H1 (cell line): Measurements from ENCODE around the gene HMGB1. TPM values are rescaled to one million over a fixed set of nuclear protein-coding genes. Genes with fewer than 3 reads are reported as not detected.

ENCODE experiments used
- CTCF ChIA-PET: fragments of 300-600 bp; sonication (Branson Sonifier 250); formaldehyde crosslinking; loops from one replicate; lab custom pipeline; 2021; ENCODE audit not compliant: partially characterized antibody; lab: Charles Lee
- POLR2A ChIA-PET: fragments of 300-600 bp; sonication (Branson Sonifier 250); formaldehyde crosslinking; loops from one replicate; lab custom pipeline; 2021; ENCODE audit warnings: inconsistent platforms; ENCODE audit not compliant: partially characterized antibody; lab: Charles Lee
- DNase-seq, 2 experiments: peaks; one replicate each; pipeline versions ENCODE4 v3.0.0 to v3.0.0-alpha.2; 2010 to 2022; ENCODE audit warnings: low spot score in 2 of 2, low read depth in 1 of 2, mixed read lengths in 1 of 2
- FAIRE-seq: peaks from 2 replicates; lab custom pipeline; 2011; peaks lifted over from hg19 to GRCh38; lab: Jason Lieb, UNC
- H2AFZ ChIP-seq: 2 replicates; pipeline ENCODE4 v1.8.1; 2012; ENCODE audit warnings: low read length, inconsistent platforms
- H2AK5ac ChIP-seq: 2 replicates; pipeline ENCODE4 v1.6.1; 2013; ENCODE audit warnings: low read depth, low read length
- H2BK120ac ChIP-seq: replicated peaks from 2 replicates; pipeline ENCODE3; 2013; ENCODE audit warnings: low read depth, low read length, inconsistent platforms
- H2BK12ac ChIP-seq: 2 replicates; pipeline ENCODE4 v1.6.1; 2013; ENCODE audit warnings: low read depth, low read length
- H2BK15ac ChIP-seq: 2 replicates; pipeline ENCODE4 v1.6.1; 2013; ENCODE audit warnings: low read length
- H2BK20ac ChIP-seq: 2 replicates; pipeline ENCODE4 v1.6.1; 2013; ENCODE audit warnings: low read length
- H2BK5ac ChIP-seq: 2 replicates; pipeline ENCODE4 v1.6.1; 2013; ENCODE audit warnings: low read depth, low read length
- H3K14ac ChIP-seq: 2 replicates; pipeline ENCODE4 v1.6.1; 2013; ENCODE audit warnings: inconsistent platforms; ENCODE audit not compliant: insufficient read length
- H3K18ac ChIP-seq: 2 replicates; pipeline ENCODE4 v1.6.1; 2013; ENCODE audit warnings: low read length; ENCODE audit errors: extremely low read depth
- H3K23ac ChIP-seq: 2 replicates; pipeline ENCODE4 v1.6.1; 2013; ENCODE audit warnings: inconsistent platforms; ENCODE audit not compliant: insufficient read length
- H3K23me2 ChIP-seq: 2 replicates; pipeline ENCODE4 v1.6.1; 2013; ENCODE audit warnings: low read depth, low read length
- H3K27ac ChIP-seq: 2 replicates; pipeline ENCODE4 v1.6.1; 2011; ENCODE audit warnings: low read depth, low read length, inconsistent platforms
- H3K27me3 ChIP-seq, 4 experiments: replicated peaks in 1 of 4; 1 replicate in 1 of 4; 2 replicates in 3 of 4; pipeline versions ENCODE4 v1.6.1 to v1.8.1; 2011 to 2013; ENCODE audit warnings: low read length in 3 of 4, mild to moderate bottlenecking in 3 of 4, inconsistent platforms in 2 of 4, mixed read lengths in 2 of 4, moderate library complexity in 1 of 4; ENCODE audit not compliant: control insufficient read depth in 3 of 4, insufficient read depth in 3 of 4; ENCODE audit errors: extremely low read depth in 1 of 4
- H3K36me3 ChIP-seq, 4 experiments: 2 replicates each; pipeline versions ENCODE4 v1.6.1 to v1.8.1; 2011 to 2013; ENCODE audit warnings: mild to moderate bottlenecking in 4 of 4, low read length in 3 of 4, moderate library complexity in 2 of 4, control low read depth in 1 of 4, inconsistent platforms in 1 of 4; ENCODE audit not compliant: insufficient read depth in 4 of 4, control insufficient read depth in 2 of 4
- H3K4ac ChIP-seq: replicated peaks from 2 replicates; pipeline ENCODE3; 2013; ENCODE audit warnings: low read length, low read depth, mixed read lengths, inconsistent platforms; ENCODE audit not compliant: insufficient read length
- H3K4me1 ChIP-seq, 4 experiments: replicated peaks in 1 of 4; 1 replicate in 1 of 4; 2 replicates in 3 of 4; pipeline versions ENCODE4 v1.6.1 to v1.8.1; 2011 to 2013; ENCODE audit warnings: low read length in 3 of 4, inconsistent platforms in 2 of 4, mixed read lengths in 1 of 4; ENCODE audit not compliant: insufficient read depth in 4 of 4, control insufficient read depth in 3 of 4
- H3K4me2 ChIP-seq, 2 experiments: 2 replicates each; pipeline versions ENCODE4 v1.6.1 to v1.8.1; 2011 to 2013; ENCODE audit warnings: low read depth in 2 of 2, low read length in 2 of 2, control low read depth in 1 of 2, inconsistent platforms in 1 of 2, mild to moderate bottlenecking in 1 of 2; ENCODE audit not compliant: insufficient read depth in 1 of 2
- H3K4me3 ChIP-seq, 4 experiments: fragments of 200-600, 300-600 bp in 1 of 4; sonication (generic), shearing (Covaris generic), sonication (Bioruptor Twin) in 1 of 4; 2 replicates each; pipeline versions ENCODE4 v1.5.1 to v1.8.1; 2011 to 2016; ENCODE audit warnings: low read length in 4 of 4, low read depth in 3 of 4, control low read depth in 2 of 4, inconsistent platforms in 2 of 4, mild to moderate bottlenecking in 2 of 4, mixed read lengths in 1 of 4, moderate library complexity in 1 of 4; ENCODE audit not compliant: insufficient read depth in 2 of 4; ENCODE audit errors: extremely low read depth in 1 of 4
- H3K56ac ChIP-seq: replicated peaks from 2 replicates; pipeline ENCODE3; 2013; ENCODE audit warnings: low read depth, mild to moderate bottlenecking, mixed read lengths, low read length, inconsistent platforms; ENCODE audit not compliant: insufficient read length
- H3K79me1 ChIP-seq: 2 replicates; pipeline ENCODE4 v1.6.1; 2013; ENCODE audit warnings: low read depth, low read length, control low read depth
- H3K79me2 ChIP-seq, 2 experiments: 2 replicates each; pipeline versions ENCODE4 v1.6.1 to v1.8.1; 2012 to 2013; ENCODE audit warnings: low read length in 2 of 2, mild to moderate bottlenecking in 2 of 2, inconsistent platforms in 1 of 2; ENCODE audit not compliant: insufficient read depth in 2 of 2, control insufficient read depth in 1 of 2
- H3K9ac ChIP-seq, 4 experiments: replicated peaks in 1 of 4; 1 replicate in 1 of 4; 2 replicates in 3 of 4; pipeline versions ENCODE4 v1.6.1 to v1.8.1; 2011 to 2013; ENCODE audit warnings: low read depth in 3 of 4, low read length in 3 of 4, control low read depth in 2 of 4, mild to moderate bottlenecking in 2 of 4, moderate library complexity in 2 of 4, inconsistent platforms in 1 of 4; ENCODE audit errors: extremely low read depth in 1 of 4
- H3K9me3 ChIP-seq, 2 experiments: 2 replicates each; pipeline versions ENCODE4 v1.6.1 to v1.8.1; 2012 to 2013; ENCODE audit warnings: mild to moderate bottlenecking in 2 of 2, moderate library complexity in 2 of 2, control low read depth in 1 of 2, inconsistent platforms in 1 of 2, low read depth in 1 of 2, low read length in 1 of 2, mixed read lengths in 1 of 2; ENCODE audit not compliant: insufficient read depth in 2 of 2
- H4K20me1 ChIP-seq, 2 experiments: replicated peaks in 1 of 2; 2 replicates each; pipeline versions ENCODE3 to v1.8.1; 2011 to 2013; ENCODE audit warnings: inconsistent platforms in 2 of 2, low read length in 2 of 2, mild to moderate bottlenecking in 1 of 2; ENCODE audit not compliant: insufficient read depth in 2 of 2, control insufficient read depth in 1 of 2
- H4K5ac ChIP-seq: 2 replicates; pipeline ENCODE4 v1.6.1; 2013; ENCODE audit warnings: low read length, low read depth, mixed read lengths, inconsistent platforms; ENCODE audit not compliant: insufficient read length
- H4K8ac ChIP-seq: 2 replicates; pipeline ENCODE4 v1.8.0; 2013; ENCODE audit warnings: mild to moderate bottlenecking, moderate library complexity, low read length, inconsistent platforms; ENCODE audit not compliant: insufficient read depth; ENCODE audit errors: extremely low read depth
- H4K91ac ChIP-seq: replicated peaks from 2 replicates; pipeline ENCODE3; 2013; ENCODE audit warnings: low read length, mixed read lengths, inconsistent platforms; ENCODE audit not compliant: insufficient read length
- EZH2 ChIP-seq: fragments of 200-600 bp; sonication (generic); IDR thresholded peaks from 2 replicates; pipeline ENCODE4 v1.7.1; 2012; ENCODE audit warnings: low read depth, mild to moderate bottlenecking, moderate library complexity, low read length, inconsistent platforms; ENCODE audit not compliant: severe bottlenecking
- JUND ChIP-seq: IDR thresholded peaks from 2 replicates; pipeline ENCODE4 v1.6.1; 2011; ENCODE audit warnings: mild to moderate bottlenecking, improper control_type of control experiment, low read length
- WGBS, 2 experiments: shearing (Covaris generic) in 1 of 2; methylation state at CpG; one replicate each; pipeline versions ENCODE4 v1.1.6 to v1.1.7; 2013 to 2015; ENCODE audit warnings: low lambda C conversion rate in 2 of 2, mixed read lengths in 2 of 2, inconsistent platforms in 1 of 2, low coverage in 1 of 2, missing lambda C conversion rate in 1 of 2; ENCODE audit not compliant: insufficient replicate concordance in 2 of 2, insufficient coverage in 1 of 2, insufficient read length in 1 of 2; ENCODE audit errors: extremely low coverage in 1 of 2, missing lambda C conversion rate in 1 of 2; 5-methylcytosine and 5-hydroxymethylcytosine counted together
- polyA plus RNA-seq, 7 experiments: library from polyadenylated mRNA; depleted of rRNA in 3 of 7; stranded (reverse) in 5 of 7; unstranded in 2 of 7; fragments of >200 nt in 5 of 7; fragments of 200-250 nt in 2 of 7; gene quantifications; 1 replicate in 5 of 7; 2 replicates in 1 of 7; 4 replicates in 1 of 7; pipeline versions ENCODE4 v1.2.1 to v1.2.3, GENCODE V29; 2011 to 2013; ENCODE audit warnings: missing spikeins in 2 of 7, mixed read lengths in 2 of 7
- total RNA-seq: library from RNA; stranded (reverse); fragmentation: NEBNext Ultra II Directional; extraction: Animal tissue kit (Norgen Biotek cat#: 25700); gene quantifications from 2 replicates; pipeline ENCODE4 v1.2.1, GENCODE V29; 2021
- TF ChIP-seq, protein P1 (sequence below): IDR thresholded peaks from 2 replicates; pipeline ENCODE4 v1.6.1; 2012; ENCODE audit warnings: inconsistent platforms

HMGB1 gene
- total and polyA plus RNA-seq, 2 of the 8 experiments (the other 6 are each of a cell fraction or from before 2014, with no cell fraction given) = 123 to 776 TPM

- H3K23me2 ChIP-seq = no peaks in the 10 kb centered on the region
- no peak overlapping the region for H3K4ac ChIP-seq
- H3K4me1 ChIP-seq = no peaks in the 10 kb centered on the region
- WGBS, 2 experiments = 79% methylated on average over 6 of the region's 6 CpGs; no CpG with 5 or more reads in 1 of the 2 experiments
- FAIRE-seq (no peak), DNase-seq (no peak)
- no peaks in the 10 kb centered on the region for H3K36me3 ChIP-seq
- no peaks in the 10 kb centered on the region for H3K79me1 ChIP-seq
- H3K9me3 ChIP-seq = no peaks in the 10 kb centered on the region
- H3K4me3 ChIP-seq = no peak overlapping the region
- H4K91ac ChIP-seq = no peak overlapping the region
- no peak overlapping the region for H3K4me2 ChIP-seq
- no peak overlapping the region for H2BK15ac ChIP-seq
- no peak overlapping the region for H2BK20ac ChIP-seq
- no peaks in the 10 kb centered on the region for H3K27me3 ChIP-seq
- no peak overlapping the region for H3K23ac ChIP-seq
- no peak overlapping the region for H3K18ac ChIP-seq
- no peak overlapping the region for H3K9ac ChIP-seq
- no peak overlapping the region for H2BK120ac ChIP-seq
- ChIA-PET POLR2A (interaction anchor here (0.7 to 1.0 kb wide), 2 partner anchors 9 to 958 kb away, joined by 3 to 5 read pairs; no protein-coding TSS in a partner anchor), CTCF (interaction anchor here (0.6 kb wide), 3 partner anchors 14 to 152 kb away, joined by 3 to 6 read pairs (median 3); no protein-coding TSS in a partner anchor)
- H4K20me1 ChIP-seq = no peaks in the 10 kb centered on the region
- H3K14ac ChIP-seq = no peak overlapping the region
- no peak overlapping the region for H2BK12ac ChIP-seq
- no peak overlapping the region for H4K8ac ChIP-seq
- H2BK5ac ChIP-seq = no peak overlapping the region
- no peak overlapping the region for H3K56ac ChIP-seq
- H2AFZ ChIP-seq = no peak overlapping the region
- H4K5ac ChIP-seq = no peak overlapping the region
- H2AK5ac ChIP-seq = no peak overlapping the region
- H3K79me2 ChIP-seq = no peaks in the 10 kb centered on the region
- no peak overlapping the region for H3K27ac ChIP-seq
- TF ChIP-seq EZH2 (no peak), JUND (0 out of 2 replicates have a peak, but pooled peaks have one; percentile 37)
- TF ChIP-seq, protein P1, sequence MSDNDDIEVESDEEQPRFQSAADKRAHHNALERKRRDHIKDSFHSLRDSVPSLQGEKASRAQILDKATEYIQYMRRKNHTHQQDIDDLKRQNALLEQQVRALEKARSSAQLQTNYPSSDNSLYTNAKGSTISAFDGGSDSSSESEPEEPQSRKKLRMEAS = no peak
- TF ChIP-seq, all 59 proteins: peak for 1
Measured at GRCh38 chr13:30429721-30430694, 35.7 kb downstream of the HMGB1 start.
